ENCODE measurements around the gene FAM117A. TPM values are rescaled to one million over a fixed set of nuclear protein-coding genes. Genes with fewer than 3 reads are reported as not detected.
"Not testable (repeated sequence)": the region's sequence is repeated elsewhere in the genome, so short reads cannot be mapped to it uniquely, and the experiment has no call there.

The FAM117A gene
- polyA plus RNA-seq, 1 experiment = 3.9 TPM

DNA sequence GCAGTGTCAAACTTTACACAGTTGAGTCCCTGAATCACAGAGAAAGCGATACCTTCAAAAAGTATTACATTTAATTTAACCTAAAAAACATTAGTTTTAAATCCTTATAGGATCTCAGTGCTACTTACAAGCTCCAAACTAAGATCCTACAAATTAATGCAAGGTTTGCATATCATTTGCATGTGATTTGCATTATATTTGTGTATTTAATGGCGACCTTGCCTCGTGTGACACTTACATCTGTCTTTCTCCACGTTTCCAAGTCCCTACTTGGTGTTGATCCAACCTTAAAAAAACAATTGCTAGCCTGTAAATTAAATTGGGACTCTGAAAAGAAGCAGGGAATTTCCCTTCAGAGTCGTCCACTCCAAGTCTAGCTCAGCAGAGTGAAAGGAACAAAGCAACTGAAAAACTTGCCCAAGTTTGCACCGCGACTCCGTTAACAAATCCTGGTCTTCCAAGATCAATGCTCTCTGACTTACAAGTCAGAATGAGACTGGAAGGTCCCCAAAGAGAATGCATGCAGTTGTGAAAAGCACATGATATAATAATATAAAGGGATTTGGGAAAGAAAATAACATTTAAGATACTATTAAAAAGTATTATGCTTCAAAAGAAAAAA is 739 bp upstream of the FAM117A start:
- Histone ChIP-seq H3K36me3 (ENCODE audit: control insufficient read depth, insufficient read depth, low read length) (no peaks in the 10 kb centered on the region), H3K4me3 (ENCODE audit: low read depth, low read length) (no peak overlapping the region; the same call in 1 of the 2 replicates), H3K27me3 (ENCODE audit: control insufficient read depth, insufficient read depth, low read length) (peaks cover 14% of the 10 kb centered on the region)
- DNase-seq (ENCODE audit: low read depth) = no peak
- ChIA-PET CTCF (interaction anchor here (0.8 kb wide), 1 partner anchor 56 kb away, joined by 4 read pairs; the partner anchor contains the start of gene SLC35B1), POLR2A (interaction anchor here (0.7 to 0.9 kb wide), 3 partner anchors 33 to 204 kb away, joined by 3 to 13 read pairs (median 4); partner anchors contain the start of gene SLC35B1)
- TF ChIP-seq, protein P1, sequence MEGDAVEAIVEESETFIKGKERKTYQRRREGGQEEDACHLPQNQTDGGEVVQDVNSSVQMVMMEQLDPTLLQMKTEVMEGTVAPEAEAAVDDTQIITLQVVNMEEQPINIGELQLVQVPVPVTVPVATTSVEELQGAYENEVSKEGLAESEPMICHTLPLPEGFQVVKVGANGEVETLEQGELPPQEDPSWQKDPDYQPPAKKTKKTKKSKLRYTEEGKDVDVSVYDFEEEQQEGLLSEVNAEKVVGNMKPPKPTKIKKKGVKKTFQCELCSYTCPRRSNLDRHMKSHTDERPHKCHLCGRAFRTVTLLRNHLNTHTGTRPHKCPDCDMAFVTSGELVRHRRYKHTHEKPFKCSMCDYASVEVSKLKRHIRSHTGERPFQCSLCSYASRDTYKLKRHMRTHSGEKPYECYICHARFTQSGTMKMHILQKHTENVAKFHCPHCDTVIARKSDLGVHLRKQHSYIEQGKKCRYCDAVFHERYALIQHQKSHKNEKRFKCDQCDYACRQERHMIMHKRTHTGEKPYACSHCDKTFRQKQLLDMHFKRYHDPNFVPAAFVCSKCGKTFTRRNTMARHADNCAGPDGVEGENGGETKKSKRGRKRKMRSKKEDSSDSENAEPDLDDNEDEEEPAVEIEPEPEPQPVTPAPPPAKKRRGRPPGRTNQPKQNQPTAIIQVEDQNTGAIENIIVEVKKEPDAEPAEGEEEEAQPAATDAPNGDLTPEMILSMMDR (IDR thresholded peaks at IDR 0.05; ENCODE audit: insufficient read depth, low read depth, low read length) = no peak

- DNase-seq (ENCODE audit: low read depth) = no peak
- H3K27me3 ChIP-seq (ENCODE audit: control insufficient read depth, insufficient read depth, low read length) = peaks cover 15% of the 10 kb centered on the region
- H3K36me3 ChIP-seq (ENCODE audit: control insufficient read depth, insufficient read depth, low read length) = no peaks in the 10 kb centered on the region
- H3K4me3 ChIP-seq (ENCODE audit: low read depth, low read length) = no peak overlapping the region
- ChIA-PET CTCF (interaction anchor here (0.6 to 1.2 kb wide), 3 partner anchors 19 to 179 kb away, joined by 3 to 4 read pairs (median 3); no protein-coding TSS in a partner anchor), POLR2A (no interaction called here)
- TF ChIP-seq, protein P1 (IDR thresholded peaks at IDR 0.05; ENCODE audit: insufficient read depth, low read depth, low read length) = no peak
Measured at GRCh38 chr17:49762151-49762941, 1.6 kb downstream of the FAM117A start.

DNA sequence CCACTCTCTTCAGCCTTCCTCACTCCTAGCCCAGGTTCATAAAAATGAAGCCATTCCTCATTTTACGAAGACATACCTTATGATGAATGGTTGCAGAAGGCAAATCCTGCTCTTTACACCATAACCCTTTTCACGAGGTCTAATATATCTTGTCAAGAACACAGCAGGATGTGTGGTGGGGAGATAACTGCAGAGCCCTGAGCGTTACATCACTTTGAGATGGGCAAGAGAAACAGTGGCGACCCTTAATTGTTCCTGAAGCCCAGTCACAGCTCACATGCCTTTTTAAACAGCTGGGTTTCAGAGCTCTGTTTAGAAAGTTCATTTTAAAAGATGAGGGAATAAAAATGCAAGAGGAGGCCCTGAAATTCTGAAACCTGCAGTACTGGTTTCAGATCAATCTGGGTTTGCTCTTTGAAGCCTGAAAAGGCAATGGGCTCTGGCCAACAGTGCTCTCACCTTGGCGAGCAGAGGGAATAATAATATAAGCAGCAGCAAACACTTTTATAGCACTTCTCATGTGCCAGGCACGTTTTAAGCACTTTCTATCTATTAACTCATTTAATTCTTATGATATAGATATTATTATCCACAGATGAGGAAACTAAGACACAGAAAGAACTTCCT is 2.9 kb downstream of the FAM117A start:
- ChIA-PET POLR2A (no interaction called here), CTCF (no interaction called here)
- no peak overlapping the region for H3K4me3 ChIP-seq (ENCODE audit: low read depth, low read length)
- DNase-seq (ENCODE audit: low read depth) = no peak
- TF ChIP-seq, protein P1 (IDR thresholded peaks at IDR 0.05; ENCODE audit: insufficient read depth, low read depth, low read length) = no peak
- H3K36me3 ChIP-seq (ENCODE audit: control insufficient read depth, insufficient read depth, low read length) = no peaks in the 10 kb centered on the region
- peaks cover 7% of the 10 kb centered on the region for H3K27me3 ChIP-seq (ENCODE audit: control insufficient read depth, insufficient read depth, low read length)

DNA sequence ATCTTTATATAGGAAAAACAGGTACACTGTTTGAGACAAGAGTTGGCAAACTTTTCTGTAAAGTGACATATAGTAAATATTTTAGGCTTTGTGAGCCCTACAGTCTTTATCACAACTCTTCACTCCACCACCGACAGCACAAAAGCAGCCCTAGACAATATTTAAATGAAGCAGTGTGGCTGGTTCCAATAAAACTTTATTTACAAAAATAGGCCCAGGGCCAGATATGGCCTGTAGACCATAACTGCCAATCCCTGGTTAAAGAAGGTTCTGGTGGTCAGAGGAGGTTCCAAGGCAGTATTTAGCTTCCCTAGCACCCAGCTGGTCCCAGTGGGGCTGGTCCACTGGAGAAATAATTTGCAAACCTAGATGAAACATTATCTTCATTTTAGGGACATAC is 3.6 kb downstream of the FAM117A start:
- CTCF ChIA-PET = no interaction called here
- no peak overlapping the region for H3K4me3 ChIP-seq (ENCODE audit: low read depth, low read length)
- peaks cover 7% of the 10 kb centered on the region for H3K27me3 ChIP-seq (ENCODE audit: control insufficient read depth, insufficient read depth, low read length)
- TF ChIP-seq, protein P1 (IDR thresholded peaks at IDR 0.05; ENCODE audit: insufficient read depth, low read depth, low read length) = no peak
- DNase-seq (ENCODE audit: low read depth) = no peak
- no peaks in the 10 kb centered on the region for H3K36me3 ChIP-seq (ENCODE audit: control insufficient read depth, insufficient read depth, low read length)
- POLR2A ChIA-PET = no interaction called here

GRCh38 chr17:49759203-49759602 is 4.7 kb downstream of the FAM117A start:
- ChIA-PET POLR2A (no interaction called here), CTCF (interaction anchor here (0.8 kb wide), 1 partner anchor 52 kb away, joined by 4 read pairs; the partner anchor contains the start of gene SLC35B1)
- no peak overlapping the region for H3K4me3 ChIP-seq (ENCODE audit: low read depth, low read length)
- DNase-seq (ENCODE audit: low read depth) = no peak
- H3K36me3 ChIP-seq (ENCODE audit: control insufficient read depth, insufficient read depth, low read length) = no peaks in the 10 kb centered on the region
- peaks cover 7% of the 10 kb centered on the region for H3K27me3 ChIP-seq (ENCODE audit: control insufficient read depth, insufficient read depth, low read length)
- TF ChIP-seq, protein P1 (IDR thresholded peaks at IDR 0.05; ENCODE audit: insufficient read depth, low read depth, low read length) = no peak

DNA sequence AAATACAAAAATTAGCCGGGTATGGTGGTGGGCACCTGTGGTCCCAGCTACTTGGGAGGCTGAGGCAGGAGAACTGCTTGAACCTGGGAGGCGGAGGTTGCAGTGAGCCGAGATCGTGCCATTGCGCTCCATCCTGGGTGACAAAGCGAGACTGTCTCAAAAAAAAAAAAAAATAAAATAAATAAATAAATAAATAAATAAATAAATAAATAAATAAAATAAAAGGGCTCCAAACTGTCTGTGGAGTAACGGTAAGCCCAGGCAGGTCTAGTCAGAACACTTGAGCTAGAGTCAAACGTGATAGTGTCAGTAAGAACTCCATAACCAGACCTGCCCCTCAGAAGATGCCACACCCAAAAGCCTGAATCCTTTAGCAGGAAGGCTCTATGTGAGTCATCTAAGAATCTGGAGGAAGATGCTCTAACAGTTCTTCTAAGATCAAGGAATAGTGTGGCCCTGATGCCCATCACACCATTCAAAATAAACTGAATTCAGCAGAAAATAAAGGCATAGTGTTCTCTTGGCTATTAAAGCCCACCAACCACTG is 5.4 kb downstream of the FAM117A start:
- CTCF ChIA-PET = not testable (repeated sequence)

More for the DNA sequence above, 5.4 kb downstream of the FAM117A start:
- H3K4me3 ChIP-seq (ENCODE audit: low read depth, low read length); H3K27me3 ChIP-seq (ENCODE audit: control insufficient read depth, insufficient read depth, low read length); POLR2A ChIA-PET; H3K36me3 ChIP-seq (ENCODE audit: control insufficient read depth, insufficient read depth, low read length); DNase-seq (ENCODE audit: low read depth): not testable (repeated sequence)
